ENCODE measurements around the gene MCTP1.

DNA sequence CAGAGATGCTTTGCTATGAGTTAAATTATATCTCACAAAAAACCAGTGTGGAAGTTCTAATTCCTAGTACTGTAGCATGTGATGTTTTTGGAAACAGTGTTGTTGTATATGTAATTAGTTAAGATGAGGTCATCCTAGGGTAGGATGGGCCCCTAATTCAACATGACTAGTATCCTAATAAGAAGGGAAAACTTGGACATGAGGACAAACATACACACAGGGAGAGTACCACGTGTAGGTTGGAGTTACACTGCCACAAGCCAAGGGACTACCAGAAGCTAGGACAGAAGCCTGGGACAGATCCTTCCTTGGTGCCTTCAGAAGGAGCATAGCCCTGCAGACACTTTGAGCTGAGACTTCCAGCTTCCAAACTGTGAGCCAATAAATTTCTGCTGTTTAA, 234.2 kb downstream of the MCTP1 start:
- TF ChIP-seq, protein P1, sequence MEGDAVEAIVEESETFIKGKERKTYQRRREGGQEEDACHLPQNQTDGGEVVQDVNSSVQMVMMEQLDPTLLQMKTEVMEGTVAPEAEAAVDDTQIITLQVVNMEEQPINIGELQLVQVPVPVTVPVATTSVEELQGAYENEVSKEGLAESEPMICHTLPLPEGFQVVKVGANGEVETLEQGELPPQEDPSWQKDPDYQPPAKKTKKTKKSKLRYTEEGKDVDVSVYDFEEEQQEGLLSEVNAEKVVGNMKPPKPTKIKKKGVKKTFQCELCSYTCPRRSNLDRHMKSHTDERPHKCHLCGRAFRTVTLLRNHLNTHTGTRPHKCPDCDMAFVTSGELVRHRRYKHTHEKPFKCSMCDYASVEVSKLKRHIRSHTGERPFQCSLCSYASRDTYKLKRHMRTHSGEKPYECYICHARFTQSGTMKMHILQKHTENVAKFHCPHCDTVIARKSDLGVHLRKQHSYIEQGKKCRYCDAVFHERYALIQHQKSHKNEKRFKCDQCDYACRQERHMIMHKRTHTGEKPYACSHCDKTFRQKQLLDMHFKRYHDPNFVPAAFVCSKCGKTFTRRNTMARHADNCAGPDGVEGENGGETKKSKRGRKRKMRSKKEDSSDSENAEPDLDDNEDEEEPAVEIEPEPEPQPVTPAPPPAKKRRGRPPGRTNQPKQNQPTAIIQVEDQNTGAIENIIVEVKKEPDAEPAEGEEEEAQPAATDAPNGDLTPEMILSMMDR (IDR thresholded peaks at IDR 0.05): no peak
- TF ChIP-seq ZFX (IDR thresholded peaks at IDR 0.05; ENCODE audit: borderline replicate concordance): no peak
